HepG2 (cell line): ENCODE data around the gene ELF2. TPM values are rescaled to one million over a fixed set of nuclear protein-coding genes. Genes with fewer than 3 reads are reported as not detected.

Experiments used
- FOSL2 ChIP-seq: sonication (generic); formaldehyde crosslinking; IDR thresholded peaks from 2 replicates; pipeline ENCODE4 v1.4.0; 2020; ENCODE audit warnings: missing genetic modification reagents
- NCOA2 ChIP-seq: sonication (generic); formaldehyde crosslinking; IDR thresholded peaks from 2 replicates; pipeline ENCODE4 v1.8.0; 2022; ENCODE audit warnings: inconsistent platforms
- NONO ChIP-seq, 2 experiments: fragments of 450-650 bp in 1 of 2; sonication (generic) in 1 of 2; formaldehyde crosslinking in 1 of 2; IDR thresholded peaks in 1 of 2; conservative IDR thresholded peaks in 1 of 2; 2 replicates each; pipeline versions ENCODE4 v1.6.1 to v1.8.0; 2017 to 2022; ENCODE audit warnings: mild to moderate bottlenecking in 1 of 2, missing genetic modification reagents in 1 of 2, moderate library complexity in 1 of 2
- ZNF367 ChIP-seq: sonication (generic); formaldehyde crosslinking; IDR thresholded peaks from 2 replicates; pipeline ENCODE4 v1.4.0; 2020; ENCODE audit warnings: missing genetic modification reagents, borderline replicate concordance
- polyA plus RNA-seq, 8 experiments: library from polyadenylated mRNA; depleted of rRNA in 3 of 8; stranded (reverse) in 7 of 8; unstranded in 1 of 8; fragments of >200 nt; fragmentation: Illumina TruSeq in 4 of 8; extraction: Trizol in 4 of 8; gene quantifications; 2 replicates each; pipeline versions ENCODE4 v1.2.1 to v1.2.3, GENCODE V29; 2011 to 2016; ENCODE audit warnings: low read depth in 4 of 8, missing spikeins in 1 of 8, mixed read lengths in 1 of 8; ENCODE audit not compliant: insufficient read depth in 1 of 8
- total RNA-seq, 5 experiments: library from RNA; depleted of rRNA; stranded (reverse); fragments of >200 nt; fragmentation: Illumina TruSeq; extraction: Trizol; gene quantifications; 2 replicates each; pipeline ENCODE4 v1.2.3, GENCODE V29; 2016; ENCODE audit warnings: low read depth in 1 of 5
- TF ChIP-seq, protein P1 (sequence below): IDR thresholded peaks from 2 replicates; pipeline ENCODE4 v1.6.1; 2016; ENCODE audit warnings: missing biosample characterization, missing genetic modification reagents, low read depth
- TF ChIP-seq, protein P2 (sequence below): sonication (generic); formaldehyde crosslinking; IDR thresholded peaks from 2 replicates; pipeline ENCODE4 v1.8.0; 2022; ENCODE audit warnings: mild to moderate bottlenecking, missing genetic modification reagents, borderline replicate concordance
- TF ChIP-seq, protein P3 (sequence below): sonication (generic); formaldehyde crosslinking; IDR thresholded peaks from 2 replicates; pipeline ENCODE4 v1.8.0; 2022; ENCODE audit warnings: mild to moderate bottlenecking, missing genetic modification reagents, moderate library complexity
- TF ChIP-seq, protein P4 (sequence below): sonication (generic); formaldehyde crosslinking; IDR thresholded peaks from 2 replicates; pipeline ENCODE4 v1.4.0; 2020; ENCODE audit warnings: missing genetic modification reagents
- TF ChIP-seq, protein P5 (sequence below), 2 experiments: sonication (generic) in 1 of 2; formaldehyde crosslinking in 1 of 2; IDR thresholded peaks; 2 replicates each; pipeline versions ENCODE4 v1.6.1 to v1.9.0; 2014 to 2022; ENCODE audit warnings: antibody characterized with exemption in 1 of 2, borderline replicate concordance in 1 of 2, inconsistent platforms in 1 of 2, low read depth in 1 of 2, missing genetic modification reagents in 1 of 2
- TF ChIP-seq, protein P6 (sequence below), 2 experiments: sonication (generic) in 1 of 2; formaldehyde crosslinking in 1 of 2; IDR thresholded peaks; 2 replicates each; pipeline versions ENCODE4 v1.5.1 to v1.6.1; 2011 to 2020; ENCODE audit warnings: borderline replicate concordance in 1 of 2, low read depth in 1 of 2, low read length in 1 of 2, mild to moderate bottlenecking in 1 of 2, missing genetic modification reagents in 1 of 2, moderate library complexity in 1 of 2

ELF2 gene
- total and polyA plus RNA-seq, 2 of the 13 experiments (the other 11 are each of a cell fraction or from before 2014, with no cell fraction given) = 28.6 to 35.4 TPM

DNA sequence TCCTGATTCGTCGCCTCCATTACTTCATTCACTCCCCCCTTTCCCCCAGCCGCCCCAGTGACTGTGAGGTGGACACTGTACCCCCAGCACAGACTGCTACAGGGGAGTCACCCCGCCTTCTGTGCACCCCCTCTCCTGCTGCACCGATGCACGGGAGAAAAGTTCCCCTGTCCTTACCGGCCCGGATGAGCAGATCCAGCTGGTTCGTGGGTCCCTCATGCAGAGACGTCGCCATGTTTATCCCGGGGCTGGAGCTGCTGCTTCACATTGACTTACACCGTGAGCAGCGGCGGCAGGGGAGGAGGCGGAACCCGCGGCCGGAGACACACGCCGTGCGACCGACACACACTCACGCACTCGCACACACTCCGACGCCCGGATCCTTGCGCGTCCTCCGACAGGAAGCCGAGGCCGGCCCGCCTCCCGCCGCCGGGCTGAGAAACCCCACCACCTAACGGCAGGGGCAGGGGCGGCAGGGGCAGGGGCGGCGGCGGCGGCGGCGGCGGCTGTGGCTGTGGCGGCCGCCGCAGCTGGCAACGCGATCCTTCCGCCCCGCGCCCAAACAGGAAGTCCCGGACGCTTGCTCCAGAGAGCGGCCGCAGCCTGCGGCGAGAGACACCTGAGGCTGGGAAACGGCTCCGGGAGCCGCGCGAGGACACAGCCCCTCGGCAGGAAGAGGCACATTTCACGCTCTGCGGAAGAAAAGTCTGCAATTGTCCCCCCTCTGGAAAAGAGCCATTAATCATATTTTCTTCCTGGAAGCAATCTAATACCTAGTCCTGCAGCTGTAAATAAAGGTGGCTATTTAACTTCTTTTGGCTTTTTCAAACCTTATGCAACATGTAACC is 92.8 kb downstream of the ELF2 start (continued):
- TF ChIP-seq, protein P1, sequence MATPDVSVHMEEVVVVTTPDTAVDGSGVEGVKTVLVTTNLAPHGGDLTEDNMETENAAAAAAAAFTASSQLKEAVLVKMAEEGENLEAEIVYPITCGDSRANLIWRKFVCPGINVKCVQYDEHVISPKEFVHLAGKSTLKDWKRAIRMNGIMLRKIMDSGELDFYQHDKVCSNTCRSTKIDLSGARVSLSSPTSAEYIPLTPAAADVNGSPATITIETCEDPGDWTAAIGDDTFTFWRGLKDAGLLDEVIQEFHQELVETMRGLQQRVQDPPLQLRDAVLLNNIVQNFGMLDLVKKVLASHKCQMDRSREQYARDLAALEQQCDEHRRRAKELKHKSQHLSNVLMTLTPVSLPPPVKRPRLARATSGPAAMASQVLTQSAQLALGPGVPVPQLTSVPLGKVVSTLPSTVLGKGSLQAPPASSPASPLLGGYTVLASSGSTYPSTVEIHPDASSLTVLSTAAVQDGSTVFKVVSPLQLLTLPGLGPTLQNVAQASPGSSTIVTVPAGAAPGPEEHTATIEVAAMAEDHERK (CRISPR knock-in tag) = peak; percentile 85
- TF ChIP-seq, protein P2, sequence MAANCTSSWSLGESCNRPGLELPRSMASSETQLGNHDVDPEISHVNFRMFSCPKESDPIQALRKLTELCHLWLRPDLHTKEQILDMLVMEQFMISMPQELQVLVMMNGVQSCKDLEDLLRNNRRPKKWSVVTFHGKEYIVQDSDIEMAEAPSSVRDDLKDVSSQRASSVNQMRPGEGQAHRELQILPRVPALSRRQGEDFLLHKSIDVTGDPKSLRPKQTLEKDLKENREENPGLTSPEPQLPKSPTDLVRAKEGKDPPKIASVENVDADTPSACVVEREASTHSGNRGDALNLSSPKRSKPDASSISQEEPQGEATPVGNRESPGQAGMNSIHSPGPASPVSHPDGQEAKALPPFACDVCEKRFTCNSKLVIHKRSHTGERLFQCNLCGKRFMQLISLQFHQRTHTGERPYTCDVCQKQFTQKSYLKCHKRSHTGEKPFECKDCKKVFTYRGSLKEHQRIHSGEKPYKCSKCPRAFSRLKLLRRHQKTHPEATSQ (CRISPR knock-in tag) = no peak
- TF ChIP-seq, protein P3, sequence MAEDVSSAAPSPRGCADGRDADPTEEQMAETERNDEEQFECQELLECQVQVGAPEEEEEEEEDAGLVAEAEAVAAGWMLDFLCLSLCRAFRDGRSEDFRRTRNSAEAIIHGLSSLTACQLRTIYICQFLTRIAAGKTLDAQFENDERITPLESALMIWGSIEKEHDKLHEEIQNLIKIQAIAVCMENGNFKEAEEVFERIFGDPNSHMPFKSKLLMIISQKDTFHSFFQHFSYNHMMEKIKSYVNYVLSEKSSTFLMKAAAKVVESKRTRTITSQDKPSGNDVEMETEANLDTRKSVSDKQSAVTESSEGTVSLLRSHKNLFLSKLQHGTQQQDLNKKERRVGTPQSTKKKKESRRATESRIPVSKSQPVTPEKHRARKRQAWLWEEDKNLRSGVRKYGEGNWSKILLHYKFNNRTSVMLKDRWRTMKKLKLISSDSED = no peak
- TF ChIP-seq NCOA2 (CRISPR knock-in tag) = 0 out of 2 replicates have a peak, but pooled peaks have one; percentile 11
- TF ChIP-seq, protein P4, sequence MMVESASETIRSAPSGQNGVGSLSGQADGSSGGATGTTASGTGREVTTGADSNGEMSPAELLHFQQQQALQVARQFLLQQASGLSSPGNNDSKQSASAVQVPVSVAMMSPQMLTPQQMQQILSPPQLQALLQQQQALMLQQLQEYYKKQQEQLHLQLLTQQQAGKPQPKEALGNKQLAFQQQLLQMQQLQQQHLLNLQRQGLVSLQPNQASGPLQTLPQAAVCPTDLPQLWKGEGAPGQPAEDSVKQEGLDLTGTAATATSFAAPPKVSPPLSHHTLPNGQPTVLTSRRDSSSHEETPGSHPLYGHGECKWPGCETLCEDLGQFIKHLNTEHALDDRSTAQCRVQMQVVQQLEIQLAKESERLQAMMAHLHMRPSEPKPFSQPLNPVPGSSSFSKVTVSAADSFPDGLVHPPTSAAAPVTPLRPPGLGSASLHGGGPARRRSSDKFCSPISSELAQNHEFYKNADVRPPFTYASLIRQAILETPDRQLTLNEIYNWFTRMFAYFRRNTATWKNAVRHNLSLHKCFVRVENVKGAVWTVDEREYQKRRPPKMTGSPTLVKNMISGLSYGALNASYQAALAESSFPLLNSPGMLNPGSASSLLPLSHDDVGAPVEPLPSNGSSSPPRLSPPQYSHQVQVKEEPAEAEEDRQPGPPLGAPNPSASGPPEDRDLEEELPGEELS (CRISPR knock-in tag) = no peak
- no peak for TF ChIP-seq NONO (IDR thresholded peaks at IDR 0.05)
- TF ChIP-seq NONO (CRISPR knock-in tag; conservative IDR thresholded peaks at IDR 0.05) = peak; percentile 74
- TF ChIP-seq, protein P5, sequence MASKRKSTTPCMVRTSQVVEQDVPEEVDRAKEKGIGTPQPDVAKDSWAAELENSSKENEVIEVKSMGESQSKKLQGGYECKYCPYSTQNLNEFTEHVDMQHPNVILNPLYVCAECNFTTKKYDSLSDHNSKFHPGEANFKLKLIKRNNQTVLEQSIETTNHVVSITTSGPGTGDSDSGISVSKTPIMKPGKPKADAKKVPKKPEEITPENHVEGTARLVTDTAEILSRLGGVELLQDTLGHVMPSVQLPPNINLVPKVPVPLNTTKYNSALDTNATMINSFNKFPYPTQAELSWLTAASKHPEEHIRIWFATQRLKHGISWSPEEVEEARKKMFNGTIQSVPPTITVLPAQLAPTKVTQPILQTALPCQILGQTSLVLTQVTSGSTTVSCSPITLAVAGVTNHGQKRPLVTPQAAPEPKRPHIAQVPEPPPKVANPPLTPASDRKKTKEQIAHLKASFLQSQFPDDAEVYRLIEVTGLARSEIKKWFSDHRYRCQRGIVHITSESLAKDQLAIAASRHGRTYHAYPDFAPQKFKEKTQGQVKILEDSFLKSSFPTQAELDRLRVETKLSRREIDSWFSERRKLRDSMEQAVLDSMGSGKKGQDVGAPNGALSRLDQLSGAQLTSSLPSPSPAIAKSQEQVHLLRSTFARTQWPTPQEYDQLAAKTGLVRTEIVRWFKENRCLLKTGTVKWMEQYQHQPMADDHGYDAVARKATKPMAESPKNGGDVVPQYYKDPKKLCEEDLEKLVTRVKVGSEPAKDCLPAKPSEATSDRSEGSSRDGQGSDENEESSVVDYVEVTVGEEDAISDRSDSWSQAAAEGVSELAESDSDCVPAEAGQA (IDR thresholded peaks at IDR 0.05; ENCODE audit: low read depth) = peak; percentile 9; the same call in 1 of the 2 replicates
- TF ChIP-seq, protein P5 (CRISPR knock-in tag; IDR thresholded peaks at IDR 0.05; ENCODE audit: borderline replicate concordance) = no peak
- TF ChIP-seq ZNF367 (CRISPR knock-in tag) = no peak
- TF ChIP-seq, protein P6, sequence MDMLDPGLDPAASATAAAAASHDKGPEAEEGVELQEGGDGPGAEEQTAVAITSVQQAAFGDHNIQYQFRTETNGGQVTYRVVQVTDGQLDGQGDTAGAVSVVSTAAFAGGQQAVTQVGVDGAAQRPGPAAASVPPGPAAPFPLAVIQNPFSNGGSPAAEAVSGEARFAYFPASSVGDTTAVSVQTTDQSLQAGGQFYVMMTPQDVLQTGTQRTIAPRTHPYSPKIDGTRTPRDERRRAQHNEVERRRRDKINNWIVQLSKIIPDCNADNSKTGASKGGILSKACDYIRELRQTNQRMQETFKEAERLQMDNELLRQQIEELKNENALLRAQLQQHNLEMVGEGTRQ (IDR thresholded peaks at IDR 0.05; ENCODE audit: low read depth, low read length) = no peak
- TF ChIP-seq, protein P6 (CRISPR knock-in tag; IDR thresholded peaks at IDR 0.05; ENCODE audit: borderline replicate concordance) = peak; percentile 30; the same call in 1 of the 2 replicates
- no peak for TF ChIP-seq FOSL2 (CRISPR knock-in tag)
